OCI-LY1 (cell line): ENCODE data around the gene ETV6.

Experiments
- H2AFZ ChIP-seq: fragments of 200-600 bp; sonication (generic), shearing (Covaris generic); 2 replicates; pipeline ENCODE4 v1.6.0; 2014; ENCODE audit warnings: antibody characterized with exemption, mild to moderate bottlenecking, low read length
- H3F3A ChIP-seq: fragments of 200-600 bp; sonication (generic), shearing (Covaris generic); 2 replicates; pipeline ENCODE4 v1.6.0; 2014; ENCODE audit warnings: mild to moderate bottlenecking, antibody characterized with exemption, low read length, moderate library complexity; ENCODE audit not compliant: insufficient read depth
- H3K27ac ChIP-seq: fragments of 200-600 bp; sonication (generic); 2 replicates; pipeline ENCODE4 v1.5.1; 2014; ENCODE audit warnings: low read length, mixed run types, mild to moderate bottlenecking, low read depth; ENCODE audit not compliant: poor library complexity, severe bottlenecking
- H3K27me3 ChIP-seq: fragments of 200-600 bp; sonication (generic); 2 replicates; pipeline ENCODE4 v1.6.0; 2014; ENCODE audit warnings: antibody characterized with exemption, mild to moderate bottlenecking, low read length, moderate library complexity; ENCODE audit not compliant: insufficient read depth
- H3K36me3 ChIP-seq: fragments of 200-600 bp; sonication (generic); 2 replicates; pipeline ENCODE4 v1.6.1; 2014; ENCODE audit warnings: mild to moderate bottlenecking, antibody characterized with exemption, low read length, moderate library complexity, mixed read lengths; ENCODE audit not compliant: insufficient read depth
- H3K4me1 ChIP-seq: fragments of 200-600 bp; sonication (generic); 2 replicates; pipeline ENCODE4 v1.5.1; 2014; ENCODE audit warnings: mild to moderate bottlenecking, low read length, moderate library complexity; ENCODE audit not compliant: insufficient read depth, severe bottlenecking
- H3K4me2 ChIP-seq: fragments of 200-600 bp; sonication (generic), shearing (Covaris generic); 2 replicates; pipeline ENCODE4 v1.6.1; 2014; ENCODE audit warnings: low read length
- H3K4me3 ChIP-seq: fragments of 200-600 bp; sonication (generic); 2 replicates; pipeline ENCODE4 v1.5.1; 2014; ENCODE audit warnings: low read length, low read depth, mild to moderate bottlenecking, mixed read lengths; ENCODE audit not compliant: poor library complexity, severe bottlenecking
- H3K79me2 ChIP-seq: fragments of 200-600 bp; shearing (Covaris generic); 2 replicates; pipeline ENCODE4 v1.6.1; 2016; ENCODE audit warnings: mixed run types, low read length, mixed read lengths; ENCODE audit not compliant: insufficient read depth
- H3K9ac ChIP-seq: fragments of 200-600 bp; sonication (generic), shearing (Covaris generic); 2 replicates; pipeline ENCODE4 v1.6.1; 2014; ENCODE audit warnings: mild to moderate bottlenecking, low read length, mixed read lengths
- H3K9me2 ChIP-seq: fragments of 200-600 bp; sonication (generic), shearing (Covaris generic); 2 replicates; pipeline ENCODE4 v1.6.1; 2014; ENCODE audit warnings: low read depth, mild to moderate bottlenecking, low read length, mixed read lengths
- H3K9me3 ChIP-seq: fragments of 200-600 bp; shearing (Covaris generic); 2 replicates; pipeline ENCODE4 v1.6.1; 2014; ENCODE audit warnings: low read length, mixed read lengths
- H4K20me1 ChIP-seq: fragments of 200-600 bp; sonication (generic), shearing (Covaris generic); 2 replicates; pipeline ENCODE4 v1.6.0; 2016; ENCODE audit warnings: mild to moderate bottlenecking, low read length; ENCODE audit not compliant: insufficient read depth
- EZH2 ChIP-seq: fragments of 200-600 bp; sonication (generic), shearing (Covaris generic); IDR thresholded peaks from 2 replicates; pipeline ENCODE4 v1.8.0; 2017; ENCODE audit warnings: borderline replicate concordance, mixed run types, mild to moderate bottlenecking, antibody characterized with exemption, low read length, moderate library complexity, mixed read lengths
- TF ChIP-seq, protein P1 (sequence below): fragments of 200-600 bp; sonication (generic), shearing (Covaris generic); IDR thresholded peaks from 2 replicates; pipeline ENCODE4 v1.5.1; 2017; ENCODE audit warnings: mild to moderate bottlenecking, antibody characterized with exemption, low read length, moderate library complexity, mixed read lengths

Gene ETV6

DNA sequence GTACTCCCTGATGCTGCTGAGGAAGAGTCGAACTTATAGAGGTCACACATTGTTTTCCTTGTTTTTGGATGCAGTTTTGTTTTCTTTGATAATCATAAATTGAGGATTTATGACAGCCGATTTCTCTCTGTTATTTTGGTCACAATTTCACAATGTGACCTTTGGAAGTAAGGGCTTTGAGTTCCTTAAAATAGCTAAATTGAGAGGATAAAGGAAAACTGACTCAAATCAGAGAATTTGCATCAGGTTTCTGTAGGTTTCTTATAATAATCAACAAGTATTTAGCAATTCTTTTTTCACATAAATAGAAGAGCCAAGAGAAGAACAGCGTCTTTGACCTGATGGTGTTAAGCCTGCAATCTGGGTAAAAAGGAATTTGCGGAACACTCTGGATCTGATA is 66.1 kb downstream of the ETV6 start:
- Histone ChIP-seq H3K27ac (no peak overlapping the region), H3K9me3 (no peaks in the 10 kb centered on the region), H3K79me2 (no peaks in the 10 kb centered on the region), H3K4me2 (no peak overlapping the region), H2AFZ (no peak overlapping the region), H3K9ac (no peak overlapping the region), H3K4me3 (no peak overlapping the region), H4K20me1 (no peaks in the 10 kb centered on the region), H3F3A (no peaks in the 10 kb centered on the region), H3K4me1 (peaks cover 4% of the 10 kb centered on the region), H3K9me2 (no peaks in the 10 kb centered on the region), H3K36me3 (no peaks in the 10 kb centered on the region), H3K27me3 (no peaks in the 10 kb centered on the region)
- TF ChIP-seq, protein P1, sequence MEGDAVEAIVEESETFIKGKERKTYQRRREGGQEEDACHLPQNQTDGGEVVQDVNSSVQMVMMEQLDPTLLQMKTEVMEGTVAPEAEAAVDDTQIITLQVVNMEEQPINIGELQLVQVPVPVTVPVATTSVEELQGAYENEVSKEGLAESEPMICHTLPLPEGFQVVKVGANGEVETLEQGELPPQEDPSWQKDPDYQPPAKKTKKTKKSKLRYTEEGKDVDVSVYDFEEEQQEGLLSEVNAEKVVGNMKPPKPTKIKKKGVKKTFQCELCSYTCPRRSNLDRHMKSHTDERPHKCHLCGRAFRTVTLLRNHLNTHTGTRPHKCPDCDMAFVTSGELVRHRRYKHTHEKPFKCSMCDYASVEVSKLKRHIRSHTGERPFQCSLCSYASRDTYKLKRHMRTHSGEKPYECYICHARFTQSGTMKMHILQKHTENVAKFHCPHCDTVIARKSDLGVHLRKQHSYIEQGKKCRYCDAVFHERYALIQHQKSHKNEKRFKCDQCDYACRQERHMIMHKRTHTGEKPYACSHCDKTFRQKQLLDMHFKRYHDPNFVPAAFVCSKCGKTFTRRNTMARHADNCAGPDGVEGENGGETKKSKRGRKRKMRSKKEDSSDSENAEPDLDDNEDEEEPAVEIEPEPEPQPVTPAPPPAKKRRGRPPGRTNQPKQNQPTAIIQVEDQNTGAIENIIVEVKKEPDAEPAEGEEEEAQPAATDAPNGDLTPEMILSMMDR, result no peak
- no peak for TF ChIP-seq EZH2

DNA sequence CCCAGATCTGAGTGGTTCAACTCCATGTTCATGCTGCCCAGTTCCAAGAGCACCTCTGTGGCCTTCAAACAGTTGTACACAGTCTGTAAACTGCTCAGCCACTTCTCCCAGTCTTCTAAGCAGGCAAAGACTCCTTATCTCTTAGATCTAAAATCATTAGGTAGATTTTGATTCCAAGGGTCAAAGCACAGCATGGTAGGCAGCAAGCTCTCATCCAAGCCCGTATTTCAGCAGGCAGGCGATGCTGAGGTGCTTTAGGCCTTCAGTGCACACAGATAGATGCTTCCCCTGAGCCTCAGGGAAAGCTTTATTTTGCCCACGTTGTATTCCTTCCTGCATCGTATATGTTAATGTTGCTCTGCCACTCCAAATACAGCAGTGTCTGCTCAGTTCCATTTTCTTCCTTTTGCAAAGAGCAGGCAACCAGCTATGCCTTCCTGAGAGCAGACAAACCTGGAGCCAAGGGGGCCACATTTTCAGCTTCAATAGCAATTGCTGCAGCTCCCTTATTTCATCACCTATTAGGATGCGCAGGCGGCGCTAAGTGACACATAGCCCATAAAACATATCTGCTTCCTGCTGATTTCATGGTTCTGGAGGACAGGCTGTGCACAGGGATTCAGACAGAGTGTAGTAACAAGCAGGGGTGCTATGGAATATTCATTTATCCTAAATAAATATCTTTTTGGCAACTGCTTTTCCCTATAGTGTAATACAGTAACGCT is 67.5 kb downstream of the ETV6 start:
- H3K9ac ChIP-seq, result no peak overlapping the region
- H3K79me2 ChIP-seq, result no peaks in the 10 kb centered on the region
- H3K4me2 ChIP-seq, result no peak overlapping the region

DNA sequence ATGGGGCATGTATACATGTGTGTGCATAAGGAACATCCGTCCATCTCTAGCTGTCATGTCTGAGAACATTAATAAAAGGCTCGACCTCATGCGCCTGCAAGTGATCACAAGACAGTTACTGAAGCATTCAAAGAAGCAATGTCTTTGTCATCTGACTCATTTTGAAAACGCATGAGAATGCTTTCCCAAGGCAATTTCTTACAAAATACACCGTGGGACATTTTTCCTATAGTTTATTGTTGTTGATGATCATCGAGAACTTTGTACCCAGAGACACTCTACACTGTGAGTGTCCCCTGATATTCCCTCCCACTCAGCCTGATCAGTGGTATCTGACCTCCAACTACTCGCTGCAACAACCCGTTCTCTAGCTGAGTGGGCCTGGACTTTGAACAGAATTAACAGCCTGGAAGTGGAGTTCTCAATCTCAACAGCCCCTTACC is 68.1 kb downstream of the ETV6 start:
- Histone ChIP-seq H3K9me2 (no peaks in the 10 kb centered on the region), H3K9ac (no peak overlapping the region), H3K79me2 (no peaks in the 10 kb centered on the region), H3F3A (no peaks in the 10 kb centered on the region), H3K4me2 (no peak overlapping the region), H3K27me3 (no peaks in the 10 kb centered on the region), H3K4me1 (peaks cover 12% of the 10 kb centered on the region), H4K20me1 (no peaks in the 10 kb centered on the region), H3K36me3 (no peaks in the 10 kb centered on the region), H2AFZ (no peak overlapping the region), H3K27ac (no peak overlapping the region), H3K9me3 (no peaks in the 10 kb centered on the region), H3K4me3 (no peak overlapping the region)
- TF ChIP-seq, protein P1, result no peak
- no peak for TF ChIP-seq EZH2

More for the DNA sequence above, 67.5 kb downstream of the ETV6 start:
- H3K9me2 ChIP-seq, result no peaks in the 10 kb centered on the region
- H3K27ac ChIP-seq, result no peak overlapping the region
- H3K36me3 ChIP-seq, result no peaks in the 10 kb centered on the region
- H3K4me1 ChIP-seq, result peaks cover 6% of the 10 kb centered on the region
- TF ChIP-seq, protein P1, result no peak
- no peak for TF ChIP-seq EZH2
- no peaks in the 10 kb centered on the region for H3K9me3 ChIP-seq
- H3F3A ChIP-seq, result no peaks in the 10 kb centered on the region
- no peak overlapping the region for H2AFZ ChIP-seq
- no peak overlapping the region for H3K4me3 ChIP-seq
- no peaks in the 10 kb centered on the region for H4K20me1 ChIP-seq
- no peaks in the 10 kb centered on the region for H3K27me3 ChIP-seq
